Embryonic facial prominence (tissue), 1 donor: ENCODE data around the gene CHTOP.

ENCODE experiments used
- DNase-seq: peaks from one replicate; pipeline ENCODE4 v3.0.0-alpha.2; 2016; ENCODE audit errors: extremely low spot score

Gene CHTOP

GRCh38 chr1:153612755-153613331 lies 21.0 kb upstream of the CHTOP start, which contains the start of gene S100A16:
S100A16 (minus strand) TSS chr1:153613137; CDS start chr1:153608151, 4,986 bp downstream.
- peak; percentile 37 for DNase-seq

- DNase-seq = no peak
Observed at GRCh38 chr1:153613406-153613805, 20.5 kb upstream of the CHTOP start.

GRCh38 chr1:153614189-153614900 lies 19.5 kb upstream of the CHTOP start:
- no peak for DNase-seq

GRCh38 chr1:153614906-153615305 lies 19.0 kb upstream of the CHTOP start:
- no peak for DNase-seq

GRCh38 chr1:153615406-153615805 lies 18.5 kb upstream of the CHTOP start:
- DNase-seq = peak; percentile 3

GRCh38 chr1:153616144-153616916 lies 17.5 kb upstream of the CHTOP start, which contains the start of gene S100A14:
S100A14 (minus strand) TSS chr1:153616325; CDS start chr1:153615858, 467 bp downstream.
- no peak for DNase-seq

- DNase-seq = no peak
Observed at GRCh38 chr1:153616917-153617311, 17.0 kb upstream of the CHTOP start.

- no peak for DNase-seq
Observed at GRCh38 chr1:153617663-153618062, 16.2 kb upstream of the CHTOP start.

GRCh38 chr1:153619171-153619570 lies 14.7 kb upstream of the CHTOP start:
- no peak for DNase-seq

GRCh38 chr1:153623101-153623500 lies 10.8 kb upstream of the CHTOP start:
- no peak for DNase-seq

GRCh38 chr1:153624965-153625611 lies 8.8 kb upstream of the CHTOP start:
- no peak for DNase-seq

- DNase-seq = no peak
Observed at GRCh38 chr1:153626477-153626903, 7.4 kb upstream of the CHTOP start.

GRCh38 chr1:153626904-153627714 lies 6.8 kb upstream of the CHTOP start, which contains the start of gene S100A13:
S100A13 (minus strand) TSS chr1:153627505; CDS start chr1:153626472, 1,033 bp downstream.
- peak; percentile 65 for DNase-seq

- no peak for DNase-seq
Observed at GRCh38 chr1:153627715-153628626, 5.9 kb upstream of the CHTOP start, which contains the start of gene S100A1. S100A1 (plus strand) TSS chr1:153628434; CDS start chr1:153630522, 2,088 bp downstream.

GRCh38 chr1:153628638-153629342 lies 5.1 kb upstream of the CHTOP start:
- DNase-seq = no peak

GRCh38 chr1:153629343-153629665 lies 4.6 kb upstream of the CHTOP start:
- no peak for DNase-seq

- no peak for DNase-seq
Observed at GRCh38 chr1:153629971-153630370, 3.9 kb upstream of the CHTOP start.

- no peak for DNase-seq
Observed at GRCh38 chr1:153630384-153630783, 3.5 kb upstream of the CHTOP start.
